Measurements from ENCODE around the gene DTX4. TPM values are rescaled to one million over a fixed set of nuclear protein-coding genes. Genes with fewer than 3 reads are reported as not detected.

Gene DTX4
- total and polyA plus RNA-seq, 2 of the 4 experiments (the other 2 are of a cell fraction), result 2.7 to 3.0 TPM

- no peak for TF ChIP-seq NFE2L2 (IDR thresholded peaks at IDR 0.05; ENCODE audit: low read depth, low read length)
- TF ChIP-seq FOS (IDR thresholded peaks at IDR 0.05; ENCODE audit: low read depth, low read length), result no peak
- peak; percentile 94 for TF ChIP-seq MAZ (IDR thresholded peaks at IDR 0.05; ENCODE audit: borderline replicate concordance, low read depth, low read length)
- TF ChIP-seq CEBPB (IDR thresholded peaks at IDR 0.05; ENCODE audit: low read depth, low read length), result peak; percentile 78
- 0 out of 2 replicates have a peak, but pooled peaks have one; percentile 31 for TF ChIP-seq BHLHE40 (IDR thresholded peaks at IDR 0.05; ENCODE audit: low read depth, low read length)
- no peak for TF ChIP-seq RFX5 (IDR thresholded peaks at IDR 0.05; ENCODE audit: low read depth, low read length)
Measured at GRCh38 chr11:59171508-59172322, at the start of gene DTX4 (continued).
